Spinal cord (tissue), 10 donors: ENCODE measurements around the gene ROBO2. TPM values are rescaled to one million over a fixed set of nuclear protein-coding genes. Genes with fewer than 3 reads are reported as not detected.
A peak's percentile ranks its signal among the peaks of the same experiment; 100 is the strongest.

Experiments
- DNase-seq, 6 donors: peaks; one replicate each; pipeline versions ENCODE4 v3.0.0 to v3.0.0-alpha.2; 2013 to 2015; ENCODE audit warnings: low spot score in 6 of 6, low read depth in 4 of 6
- H3K27ac ChIP-seq: one replicate; pipeline ENCODE4 v1.5.1; 2013; ENCODE audit warnings: low read depth, low read length, control low read depth
- H3K27me3 ChIP-seq: one replicate; pipeline ENCODE4 v1.6.1; 2013; ENCODE audit warnings: low read length; ENCODE audit not compliant: control insufficient read depth, insufficient read depth
- H3K36me3 ChIP-seq: one replicate; pipeline ENCODE4 v1.6.1; 2013; ENCODE audit warnings: low read length; ENCODE audit not compliant: control insufficient read depth, insufficient read depth
- H3K4me1 ChIP-seq: one replicate; pipeline ENCODE4 v1.6.1; 2013; ENCODE audit warnings: low read length; ENCODE audit not compliant: control insufficient read depth, insufficient read depth
- H3K4me3 ChIP-seq: one replicate; pipeline ENCODE4 v1.5.1; 2013; ENCODE audit warnings: low read depth, low read length, control low read depth
- H3K9me3 ChIP-seq: one replicate; pipeline ENCODE4 v1.6.1; 2013; ENCODE audit warnings: low read length; ENCODE audit not compliant: control insufficient read depth, insufficient read depth
- WGBS: methylation state at CpG from one replicate; pipeline ENCODE4 v1.1.5; 2013; ENCODE audit warnings: missing lambda C conversion rate; ENCODE audit not compliant: insufficient coverage; 5-methylcytosine and 5-hydroxymethylcytosine counted together
- polyA plus RNA-seq, 2 donors: library from polyadenylated mRNA; unstranded; fragments of 120-200 nt; gene quantifications; one replicate each; pipeline ENCODE4 v1.2.1, GENCODE V29; 2013; ENCODE audit not compliant: insufficient read length in 2 of 2
- total RNA-seq, 2 donors: library from RNA; depleted of rRNA in 1 of 2; stranded (reverse); fragments of 120-200 nt in 1 of 2; fragments of >200 nt in 1 of 2; gene quantifications; one replicate each; pipeline versions ENCODE4 v1.2.3 to v1.2.4, GENCODE V29; 2013 to 2014
- donor health status: healthy.

ROBO2 gene
- total and polyA plus RNA-seq, 4 donors, result 75.0 to 196 (median 114) TPM

- H3K27ac ChIP-seq, result no peak overlapping the region
- H3K4me3 ChIP-seq, result no peak overlapping the region
- DNase-seq, result no peak
- H3K9me3 ChIP-seq, result no peaks in the 10 kb centered on the region
- H3K27me3 ChIP-seq, result peaks cover 1% of the 10 kb centered on the region
- WGBS, result no CpG with 5 or more reads among the region's 3 CpGs
- H3K4me1 ChIP-seq, result peaks cover 3% of the 10 kb centered on the region
- no peaks in the 10 kb centered on the region for H3K36me3 ChIP-seq
Measured at GRCh38 chr3:77045686-77046085, 5.8 kb downstream of the ROBO2 start.

DNA sequence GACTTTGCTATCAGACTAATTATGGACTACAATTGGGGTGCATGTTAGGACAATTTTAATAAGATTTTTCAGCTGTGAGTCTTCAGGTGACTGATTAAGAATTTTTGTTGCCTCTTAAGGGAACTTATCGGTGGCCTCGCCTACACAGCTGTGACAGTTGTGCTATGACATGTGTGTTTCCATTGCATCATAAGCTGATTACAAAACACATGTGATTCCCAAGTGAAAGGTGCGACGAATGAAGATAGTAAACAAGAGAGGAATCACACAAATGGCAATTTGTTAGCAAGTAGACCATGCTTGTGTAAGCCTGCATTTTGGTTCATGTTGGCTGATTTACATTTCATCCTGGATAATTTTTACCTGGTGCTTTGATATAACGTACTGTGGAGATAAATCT lies 8.3 kb downstream of the ROBO2 start:
- Histone ChIP-seq H3K4me3 (no peak overlapping the region), H3K4me1 (peaks cover 3% of the 10 kb centered on the region), H3K9me3 (no peaks in the 10 kb centered on the region), H3K36me3 (no peaks in the 10 kb centered on the region), H3K27me3 (no peaks in the 10 kb centered on the region), H3K27ac (no peak overlapping the region)
- WGBS, result 93% methylated on average over 2 of the region's 5 CpGs
- DNase-seq, result no peak

DNA sequence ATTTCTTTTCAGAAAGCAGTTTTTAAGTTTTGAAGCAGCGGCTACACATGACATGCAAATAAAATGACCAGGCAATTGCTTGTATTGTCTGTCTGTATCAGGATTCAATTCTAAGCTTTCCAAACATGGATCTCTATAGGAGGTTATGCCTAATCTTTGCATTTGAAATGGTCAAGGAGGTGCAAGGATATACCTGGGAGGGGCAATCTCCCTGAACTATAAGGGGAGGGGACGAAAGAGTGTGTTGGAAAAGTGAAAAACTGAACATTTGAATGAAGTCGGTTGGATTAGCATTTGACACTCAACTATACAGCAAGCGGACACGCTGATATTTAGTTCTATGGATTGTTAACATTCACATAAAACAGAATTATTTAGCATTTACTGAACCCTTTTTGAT lies 11.7 kb downstream of the ROBO2 start:
- Histone ChIP-seq H3K27ac (peak overlapping the region; percentile 69), H3K27me3 (no peaks in the 10 kb centered on the region), H3K4me3 (no peak overlapping the region), H3K9me3 (no peaks in the 10 kb centered on the region), H3K36me3 (no peaks in the 10 kb centered on the region), H3K4me1 (peaks cover 3% of the 10 kb centered on the region)
- DNase-seq, result no peak
- no CpG with 5 or more reads among the region's 5 CpGs for WGBS

DNA sequence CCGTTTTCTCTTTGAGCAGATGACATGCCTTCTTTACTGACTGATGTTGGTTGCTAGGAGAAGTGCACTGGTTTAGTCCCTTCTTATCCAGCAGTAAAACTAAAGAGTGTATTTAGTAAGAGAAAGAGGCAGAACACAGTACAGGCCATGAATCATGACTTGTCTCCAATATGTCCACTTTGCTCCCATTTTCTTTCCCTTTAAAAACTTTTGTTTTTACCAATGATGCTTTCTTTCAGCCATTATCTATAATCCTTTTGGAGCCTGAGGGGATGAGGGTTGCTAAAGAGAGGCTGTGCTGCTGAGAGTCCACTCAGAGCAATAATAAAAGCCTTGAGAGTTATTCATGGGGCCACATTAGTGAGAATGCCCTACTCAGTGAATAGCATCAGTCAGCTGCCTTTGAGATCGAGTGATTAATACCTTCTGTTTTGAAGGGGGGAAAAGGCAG lies 12.2 kb downstream of the ROBO2 start:
- Histone ChIP-seq H3K4me3 (no peak overlapping the region), H3K27ac (peak overlapping the region; percentile 69)
- DNase-seq, result peak in 3 of 6 donors; percentile 63 to 86 (median 85)

GRCh38 chr3:77052733-77053670 lies 13.1 kb downstream of the ROBO2 start:
- Histone ChIP-seq H3K27ac (peak overlapping the region; percentile 69), H3K4me1 (peaks cover 3% of the 10 kb centered on the region), H3K9me3 (no peaks in the 10 kb centered on the region), H3K4me3 (no peak overlapping the region), H3K27me3 (no peaks in the 10 kb centered on the region), H3K36me3 (no peaks in the 10 kb centered on the region)
- peak in 1 of 6 donors; percentile 42 for DNase-seq
- WGBS, result no CpG with 5 or more reads among the region's 2 CpGs

More for the DNA sequence above, 12.2 kb downstream of the ROBO2 start:
- Histone ChIP-seq H3K4me1 (peaks cover 3% of the 10 kb centered on the region), H3K36me3 (no peaks in the 10 kb centered on the region), H3K27me3 (no peaks in the 10 kb centered on the region), H3K9me3 (no peaks in the 10 kb centered on the region)
- 20% methylated on average over 1 of the region's 2 CpGs for WGBS

DNA sequence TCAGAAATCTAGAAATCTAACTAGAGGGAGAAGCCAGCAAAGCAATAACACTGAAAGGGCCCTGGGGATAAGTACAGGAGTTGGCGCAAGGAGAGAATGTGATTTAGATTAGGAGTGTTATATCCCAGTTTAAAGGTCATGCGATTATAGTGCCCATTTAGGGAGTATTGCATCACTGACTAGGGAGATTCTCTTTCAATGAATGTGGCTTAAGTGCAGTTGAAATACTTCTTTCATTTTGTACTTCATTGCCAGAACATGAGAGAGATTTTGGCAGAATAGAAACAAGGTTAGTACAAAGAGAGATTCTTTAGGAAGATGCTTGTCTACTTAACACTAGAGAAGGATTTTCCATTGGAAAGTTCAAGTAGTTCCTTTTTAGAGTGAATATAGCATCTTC lies 13.9 kb downstream of the ROBO2 start:
- Histone ChIP-seq H3K27ac (peak overlapping the region; percentile 69), H3K4me3 (no peak overlapping the region), H3K4me1 (peaks cover 3% of the 10 kb centered on the region), H3K27me3 (no peaks in the 10 kb centered on the region), H3K36me3 (no peaks in the 10 kb centered on the region), H3K9me3 (no peaks in the 10 kb centered on the region)
- DNase-seq, result peak in 2 of 6 donors; percentile 55 to 70
- 33% methylated on average over 1 of the region's 2 CpGs for WGBS

DNA sequence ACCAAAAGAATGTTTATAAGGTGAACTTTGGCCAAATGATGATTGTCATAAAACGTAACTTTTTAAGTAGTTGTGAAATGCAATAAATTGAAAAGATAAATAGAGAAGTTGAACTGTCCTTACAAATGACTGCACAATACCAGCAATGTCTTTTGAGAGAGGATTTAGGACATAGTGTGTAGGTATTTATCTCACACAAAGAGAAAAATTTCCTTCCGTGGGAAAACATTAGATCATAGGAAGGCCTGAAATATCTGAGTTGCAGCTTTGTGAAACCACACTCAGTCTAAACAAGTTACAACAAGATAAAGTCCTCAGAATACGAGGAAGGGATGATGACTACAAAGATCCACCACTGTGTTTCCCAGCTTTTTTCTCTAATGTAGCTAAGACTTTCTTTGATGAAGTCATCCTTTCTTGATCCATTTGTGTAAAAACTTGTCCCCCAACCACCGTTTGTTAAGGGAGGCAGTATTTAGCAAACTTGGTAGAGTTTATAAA lies 16.0 kb downstream of the ROBO2 start:
- no peaks in the 10 kb centered on the region for H3K36me3 ChIP-seq
- no CpG with 5 or more reads among the region's 4 CpGs for WGBS
- no peaks in the 10 kb centered on the region for H3K9me3 ChIP-seq

DNA sequence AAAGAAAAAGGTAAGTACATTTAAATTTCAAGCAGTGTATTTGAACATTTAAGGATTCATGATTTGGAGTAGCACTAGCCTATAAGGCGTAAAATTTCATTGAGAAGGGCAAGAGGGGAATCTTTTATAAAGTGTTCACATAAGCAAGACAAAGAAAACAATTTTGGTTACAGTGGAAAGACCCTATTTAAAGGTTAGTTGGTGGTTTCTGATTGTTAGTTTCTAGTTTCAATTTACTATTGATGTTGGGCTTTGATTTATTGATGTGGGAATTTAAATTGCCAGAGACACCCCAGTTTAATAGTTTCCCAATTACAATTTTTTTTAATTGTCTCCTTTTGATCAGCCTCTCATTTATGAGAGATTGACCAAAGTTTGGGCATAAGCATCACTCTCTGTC lies 19.5 kb downstream of the ROBO2 start:
- H3K4me1 ChIP-seq, result no peaks in the 10 kb centered on the region
- H3K27me3 ChIP-seq, result no peaks in the 10 kb centered on the region
- no peaks in the 10 kb centered on the region for H3K36me3 ChIP-seq
- WGBS, result 100% methylated on average over 1 of the region's 1 CpG
- H3K9me3 ChIP-seq, result no peaks in the 10 kb centered on the region
- no peak overlapping the region for H3K4me3 ChIP-seq
- H3K27ac ChIP-seq, result no peak overlapping the region
- no peak for DNase-seq

More for the DNA sequence above, 16.0 kb downstream of the ROBO2 start:
- no peak for DNase-seq
- Histone ChIP-seq H3K4me3 (no peak overlapping the region), H3K4me1 (no peaks in the 10 kb centered on the region), H3K27ac (peak overlapping the region; percentile 29), H3K27me3 (no peaks in the 10 kb centered on the region)

GRCh38 chr3:77063423-77063822 lies 23.5 kb downstream of the ROBO2 start:
- DNase-seq, result no peak
- Histone ChIP-seq H3K4me3 (no peak overlapping the region), H3K36me3 (no peaks in the 10 kb centered on the region), H3K27ac (no peak overlapping the region), H3K9me3 (no peaks in the 10 kb centered on the region), H3K27me3 (no peaks in the 10 kb centered on the region), H3K4me1 (no peaks in the 10 kb centered on the region)
- WGBS, result no CpG with 5 or more reads among the region's 5 CpGs

DNA sequence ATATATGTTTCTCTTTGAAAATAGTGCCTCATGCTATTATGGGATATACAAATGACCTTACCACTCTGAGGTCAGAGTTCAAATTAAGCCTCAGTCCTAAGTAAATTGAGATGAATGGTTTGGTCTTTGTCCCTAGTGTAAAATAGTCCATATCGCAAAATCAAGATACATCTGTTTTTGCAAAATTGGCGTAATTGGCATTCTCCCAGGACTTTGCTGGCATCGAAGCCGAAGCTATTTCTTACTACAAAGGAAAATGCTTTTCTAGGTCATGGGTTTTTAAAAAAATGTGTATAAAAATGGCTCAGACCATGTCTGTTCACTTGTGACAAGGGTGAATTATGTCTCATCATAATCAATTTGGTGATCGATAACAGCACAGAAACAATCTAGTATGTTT lies 25.9 kb downstream of the ROBO2 start:
- no peak overlapping the region for H3K4me3 ChIP-seq
- H3K27ac ChIP-seq, result no peak overlapping the region
- H3K27me3 ChIP-seq, result no peaks in the 10 kb centered on the region
- H3K9me3 ChIP-seq, result no peaks in the 10 kb centered on the region
- no peaks in the 10 kb centered on the region for H3K36me3 ChIP-seq
- H3K4me1 ChIP-seq, result no peaks in the 10 kb centered on the region
- WGBS, result 81% methylated on average over 4 of the region's 5 CpGs
- peak in 1 of 6 donors; percentile 23 for DNase-seq
